NCI-H82 (cell line): ENCODE data around the gene CMIP.
"Not testable (repeated sequence)": the region's sequence is repeated elsewhere in the genome, so short reads cannot be mapped to it uniquely, and the experiment has no call there.

Experiments used
- DNase-seq: peaks from one replicate; lab custom pipeline; 2025; lab: John Stamatoyannopoulos, UW

CMIP gene

GRCh38 chr16:81517629-81518438 is 73.2 kb downstream of the CMIP start:
- DNase-seq, result no peak

- DNase-seq, result no peak
These were observed 73.8 kb downstream of the CMIP start for GRCh38 chr16:81518439-81518757.

DNA sequence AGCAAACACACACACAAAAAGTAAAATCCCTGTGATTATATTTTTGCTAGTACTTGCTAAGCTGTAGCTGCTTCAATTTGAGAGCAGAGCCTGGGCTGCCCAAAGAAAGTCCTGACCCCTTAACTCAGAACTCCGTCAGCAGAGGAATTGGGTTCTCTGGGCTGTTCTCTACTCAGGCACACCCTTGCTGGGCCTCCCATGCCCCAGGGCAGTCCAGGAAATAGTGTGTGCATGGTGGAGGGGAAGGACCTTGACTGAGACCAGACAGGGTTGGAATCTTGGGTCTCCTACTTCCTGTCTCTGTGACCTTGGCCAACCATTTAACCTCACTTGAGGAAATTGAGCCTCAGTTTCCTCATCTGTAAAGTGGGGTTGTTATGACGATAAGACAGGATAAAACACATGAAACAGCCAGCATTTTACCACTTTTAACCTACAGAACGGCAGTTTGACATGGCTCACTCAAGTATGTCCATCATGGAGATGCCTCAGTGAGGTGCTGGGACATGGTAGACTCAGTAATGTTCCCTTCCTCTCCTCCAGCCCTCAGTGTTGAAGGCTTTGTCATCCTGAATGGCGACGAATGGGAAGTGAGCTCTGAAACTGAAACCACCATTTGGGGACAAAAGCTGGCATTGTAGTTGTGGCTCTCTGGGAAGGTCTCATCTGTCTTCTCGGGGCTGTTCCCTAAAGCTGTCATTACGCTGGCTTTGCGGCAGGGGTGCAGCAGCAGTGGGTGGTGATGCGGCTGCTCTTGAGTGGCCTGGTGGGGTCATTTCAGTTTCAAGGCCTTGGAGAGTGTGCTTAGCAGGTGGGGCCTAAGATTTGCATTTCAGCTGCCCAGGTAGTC is 74.9 kb downstream of the CMIP start:
- DNase-seq, result no peak

DNA sequence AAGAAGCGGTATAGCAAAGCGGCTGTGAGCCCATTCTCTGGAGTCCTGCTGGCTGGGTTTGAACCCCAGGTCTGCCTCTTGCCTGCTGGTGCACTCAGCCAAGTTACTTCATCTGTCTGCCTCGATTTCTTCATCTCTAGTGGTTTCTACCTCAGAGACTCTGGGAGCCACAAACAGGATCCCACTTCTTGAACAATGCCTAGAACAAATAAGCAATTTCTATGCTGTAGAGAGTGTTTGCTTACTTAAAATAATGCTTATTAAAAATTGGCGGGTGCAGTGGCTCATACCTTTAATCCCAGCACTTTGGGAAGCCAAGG is 75.5 kb downstream of the CMIP start:
- DNase-seq, result no peak

- DNase-seq, result no peak
These were observed 76.0 kb downstream of the CMIP start for GRCh38 chr16:81520560-81521135.

DNA sequence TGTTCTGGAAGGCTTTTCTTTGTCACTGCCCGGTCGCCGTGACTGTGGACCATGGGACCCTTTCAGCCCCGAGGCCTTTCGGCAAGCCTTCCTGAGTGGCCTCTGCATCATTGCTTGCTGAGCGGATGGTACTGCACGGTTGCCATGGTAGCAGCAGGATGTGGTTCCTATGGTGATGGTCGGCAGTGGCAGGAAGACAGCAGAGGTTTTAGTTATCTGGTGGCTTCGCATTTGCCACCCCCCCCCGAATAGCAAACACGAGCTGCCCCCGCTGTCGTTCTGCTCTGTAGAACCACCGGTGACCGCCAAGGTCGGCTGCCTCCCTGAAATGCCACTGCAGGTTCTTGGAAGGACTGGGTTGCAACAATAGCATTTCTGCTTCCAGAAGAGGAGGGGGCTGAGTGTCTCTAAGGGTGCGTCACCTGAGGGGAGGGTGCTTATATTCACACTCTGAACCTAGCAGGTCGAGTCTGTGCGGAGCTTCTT is 76.6 kb downstream of the CMIP start:
- DNase-seq, result no peak

DNA sequence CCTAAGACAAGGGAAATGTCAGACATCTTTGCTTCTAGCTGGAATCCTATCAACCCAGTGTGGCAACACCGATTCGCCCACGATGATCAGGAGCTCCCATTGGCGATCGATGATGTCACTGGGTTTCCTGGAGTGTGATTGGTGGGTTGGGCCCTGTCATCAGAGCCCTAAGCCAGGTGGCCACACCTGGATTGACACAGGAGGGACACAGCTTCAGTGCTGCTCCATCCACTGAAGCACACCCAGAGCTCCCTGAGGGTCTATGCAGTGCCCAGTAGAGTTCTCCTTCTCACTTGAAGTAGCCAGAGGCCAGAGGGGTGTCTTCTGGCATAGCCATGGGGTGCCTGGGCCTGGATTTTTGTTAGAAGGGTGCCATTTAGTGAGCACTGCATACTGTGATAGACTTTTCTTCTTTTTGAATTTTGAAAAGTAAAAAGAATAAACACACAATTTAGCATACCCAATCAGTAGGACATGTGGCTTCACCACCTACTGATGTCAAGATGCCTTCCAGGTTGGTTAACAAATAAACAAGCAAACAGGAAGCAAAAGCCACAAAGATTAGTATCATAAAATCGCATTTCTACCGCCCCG is 77.6 kb downstream of the CMIP start:
- no peak for DNase-seq

DNA sequence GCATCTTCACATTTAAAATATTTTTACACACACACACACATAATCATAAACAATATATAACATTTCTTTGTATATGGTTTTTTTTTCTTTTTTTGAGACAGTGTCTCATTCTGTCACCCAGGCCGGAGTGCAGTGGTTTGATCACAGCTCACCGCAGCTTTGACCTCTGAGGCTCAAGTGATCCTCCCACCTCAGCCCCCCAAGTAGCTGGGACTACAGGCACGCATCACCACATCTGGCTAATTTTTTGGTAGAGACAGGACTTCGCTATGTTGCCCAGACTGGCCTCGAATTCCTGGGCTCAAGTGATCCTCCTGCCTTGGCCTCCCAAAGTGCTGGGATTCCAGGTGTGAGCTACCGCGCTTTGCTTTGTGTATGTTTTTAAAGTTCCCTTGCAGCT is 78.2 kb downstream of the CMIP start:
- DNase-seq, result not testable (repeated sequence)

DNA sequence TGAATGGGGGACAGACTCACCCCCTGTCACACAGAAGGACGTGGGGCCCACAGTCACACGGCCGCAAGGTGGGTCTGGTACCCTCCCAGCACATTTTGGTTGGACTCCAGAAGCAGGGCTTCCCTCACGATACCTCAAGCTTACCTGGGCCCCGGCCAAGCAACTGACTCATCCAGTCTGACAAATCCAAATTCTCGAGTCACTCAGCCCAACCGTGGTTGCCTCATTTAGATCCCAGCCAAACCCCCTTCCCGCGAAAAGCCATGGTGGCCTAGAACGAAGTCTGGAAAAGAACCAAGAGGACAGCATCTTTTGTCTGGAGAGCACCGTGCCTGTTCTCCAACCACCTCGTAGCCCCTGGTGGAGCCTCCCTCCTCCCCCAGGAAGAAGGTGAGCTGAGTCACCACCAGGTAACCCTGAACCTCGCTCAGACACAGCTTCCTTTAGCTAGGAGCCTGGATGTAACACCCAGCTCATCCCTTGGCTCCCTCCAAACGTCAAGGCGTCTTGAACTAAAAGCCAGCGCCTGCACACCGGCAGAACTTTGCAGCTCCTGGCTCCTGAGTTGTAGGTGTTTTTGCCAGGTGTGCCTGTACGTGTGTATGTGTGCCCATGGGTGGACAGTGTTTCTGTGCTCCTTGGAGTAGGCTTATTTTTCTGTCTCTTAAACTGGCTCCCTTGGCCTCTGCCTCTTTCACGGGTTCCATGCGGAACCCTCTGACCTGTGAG is 78.9 kb downstream of the CMIP start:
- DNase-seq, result no peak

- no peak for DNase-seq
These were observed 79.8 kb downstream of the CMIP start for GRCh38 chr16:81524382-81524781.

GRCh38 chr16:81524885-81525284 is 80.3 kb downstream of the CMIP start:
- not testable (repeated sequence) for DNase-seq

DNA sequence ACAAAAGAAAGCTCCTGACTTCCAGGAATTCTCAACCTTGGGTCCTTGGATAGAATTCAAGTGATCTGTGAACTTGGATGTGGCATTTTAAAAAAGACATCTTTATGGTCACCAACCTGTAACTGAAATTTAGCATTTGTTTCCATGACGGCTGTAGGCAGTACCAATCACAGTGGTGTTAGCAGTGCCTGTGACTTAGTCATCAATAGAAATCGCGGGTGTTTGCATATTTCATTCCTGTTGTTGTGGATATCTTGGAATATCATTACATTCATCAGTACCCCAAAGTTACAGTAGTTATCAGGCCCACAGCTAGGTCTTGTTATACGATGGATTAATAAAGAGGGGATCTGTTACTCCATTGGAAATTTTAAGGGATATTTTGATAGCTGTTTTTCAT is 81.6 kb downstream of the CMIP start:
- no peak for DNase-seq

DNA sequence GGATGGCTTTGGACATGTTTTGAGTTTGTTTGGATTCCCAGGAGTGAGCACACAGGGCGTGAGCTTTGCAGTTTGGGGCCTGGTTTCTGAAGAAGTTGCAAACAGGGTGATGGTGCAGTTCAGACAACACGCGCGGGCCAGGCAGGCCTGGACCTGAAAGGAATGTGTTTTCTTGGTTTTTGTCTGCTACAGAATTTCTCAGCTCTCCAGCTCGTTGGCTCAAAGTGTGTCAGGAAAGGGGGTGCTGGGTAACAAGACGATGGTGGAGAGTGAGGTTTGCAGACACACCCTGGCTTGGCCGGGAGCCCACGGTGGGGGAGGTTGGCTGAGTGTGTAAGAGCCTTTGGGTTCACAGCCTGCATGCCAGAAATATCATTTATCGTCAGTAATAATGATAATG is 82.3 kb downstream of the CMIP start:
- DNase-seq, result no peak

DNA sequence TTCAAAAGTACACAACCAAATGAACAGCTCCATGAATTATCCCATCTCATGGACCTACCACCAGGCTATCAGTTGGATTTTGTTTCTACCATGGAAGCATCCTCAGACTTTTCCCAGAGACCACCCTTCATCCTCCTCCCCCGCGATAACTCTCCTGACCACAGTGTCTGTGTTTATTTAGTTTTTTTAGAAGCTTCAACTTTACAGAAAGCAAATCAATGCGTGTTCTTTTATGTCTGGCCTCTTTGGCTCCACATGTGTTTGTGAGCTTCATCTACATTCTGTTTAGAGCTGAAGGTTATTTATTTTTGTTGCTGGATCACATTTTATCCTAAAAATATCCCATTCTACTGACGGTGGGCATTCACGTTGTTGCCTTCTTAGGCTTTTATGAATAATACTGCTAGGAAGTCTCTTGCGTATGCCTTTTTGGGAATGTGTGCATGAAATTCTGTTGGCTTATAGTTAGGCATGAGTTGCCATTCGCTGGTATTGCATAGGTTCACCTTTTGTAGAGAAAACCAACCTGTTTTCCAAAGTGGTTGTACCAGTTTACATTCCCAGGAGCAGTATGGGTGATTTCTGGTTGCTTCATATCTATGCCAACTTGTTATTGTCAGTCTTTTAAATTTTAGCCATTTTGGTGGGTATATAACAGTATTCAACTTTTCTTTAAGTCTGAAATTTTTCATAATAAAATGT is 83.0 kb downstream of the CMIP start:
- DNase-seq, result no peak

DNA sequence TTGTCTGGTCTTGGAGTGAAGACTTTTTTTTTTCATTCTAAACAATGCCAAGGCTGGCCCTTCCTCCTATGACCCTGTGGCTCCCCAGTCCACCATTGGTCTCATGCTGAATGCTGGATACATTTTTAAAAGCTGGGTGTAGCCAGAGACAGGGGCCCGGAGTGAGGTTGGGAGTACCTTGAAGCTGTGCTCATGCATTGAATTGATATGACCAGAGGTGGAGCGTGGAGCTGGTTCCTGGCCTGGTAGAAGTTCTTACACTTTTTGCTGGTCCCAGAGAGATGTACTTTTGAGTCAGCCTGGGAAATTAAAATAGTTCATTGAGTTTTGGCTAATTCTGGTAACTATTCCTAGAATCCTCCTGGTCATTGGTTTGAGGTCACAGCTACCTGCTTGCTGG is 83.6 kb downstream of the CMIP start:
- no peak for DNase-seq

DNA sequence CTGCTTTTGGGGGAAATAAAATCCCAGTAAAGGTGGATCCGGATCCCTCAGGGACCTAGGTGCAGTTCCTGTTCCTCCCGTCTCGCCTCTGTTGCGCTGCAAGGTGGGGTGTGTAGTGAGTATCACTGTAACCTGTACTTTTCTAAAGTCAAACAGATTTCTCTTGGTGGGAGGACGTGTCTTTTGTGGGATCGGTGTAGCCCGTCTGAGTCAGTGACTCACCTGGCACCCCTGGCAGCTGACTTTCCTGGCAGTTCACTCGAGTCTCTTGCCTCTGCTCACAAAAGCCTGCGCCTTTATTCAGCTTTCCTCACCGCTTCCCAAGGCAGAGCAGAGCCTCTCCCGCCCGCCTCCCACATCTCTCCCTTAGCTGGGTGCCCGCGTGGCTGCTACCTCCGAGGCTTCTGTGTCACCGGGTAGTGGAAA is 85.7 kb downstream of the CMIP start:
- no peak for DNase-seq

- DNase-seq, result no peak
These were observed 86.2 kb downstream of the CMIP start for GRCh38 chr16:81530814-81531213.

DNA sequence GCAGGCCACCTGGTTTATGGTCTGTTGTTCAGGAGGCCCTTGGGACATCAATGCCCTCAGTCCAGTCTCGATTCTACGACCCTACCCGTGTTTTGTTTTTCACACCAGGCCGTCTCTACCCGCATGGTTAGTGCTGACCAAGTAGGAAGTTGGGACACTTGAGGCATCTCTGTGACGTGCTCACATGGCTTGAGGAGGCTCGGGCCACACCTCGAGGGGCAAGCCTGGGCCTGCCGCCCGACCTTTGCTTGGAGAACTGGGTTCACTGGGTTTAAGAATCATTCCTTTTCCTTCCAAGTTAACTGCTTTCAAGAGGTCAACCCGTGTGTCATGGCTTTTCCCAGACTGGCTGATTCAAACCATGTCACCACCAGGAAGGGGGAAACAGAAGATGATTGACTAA is 86.8 kb downstream of the CMIP start:
- no peak for DNase-seq

DNA sequence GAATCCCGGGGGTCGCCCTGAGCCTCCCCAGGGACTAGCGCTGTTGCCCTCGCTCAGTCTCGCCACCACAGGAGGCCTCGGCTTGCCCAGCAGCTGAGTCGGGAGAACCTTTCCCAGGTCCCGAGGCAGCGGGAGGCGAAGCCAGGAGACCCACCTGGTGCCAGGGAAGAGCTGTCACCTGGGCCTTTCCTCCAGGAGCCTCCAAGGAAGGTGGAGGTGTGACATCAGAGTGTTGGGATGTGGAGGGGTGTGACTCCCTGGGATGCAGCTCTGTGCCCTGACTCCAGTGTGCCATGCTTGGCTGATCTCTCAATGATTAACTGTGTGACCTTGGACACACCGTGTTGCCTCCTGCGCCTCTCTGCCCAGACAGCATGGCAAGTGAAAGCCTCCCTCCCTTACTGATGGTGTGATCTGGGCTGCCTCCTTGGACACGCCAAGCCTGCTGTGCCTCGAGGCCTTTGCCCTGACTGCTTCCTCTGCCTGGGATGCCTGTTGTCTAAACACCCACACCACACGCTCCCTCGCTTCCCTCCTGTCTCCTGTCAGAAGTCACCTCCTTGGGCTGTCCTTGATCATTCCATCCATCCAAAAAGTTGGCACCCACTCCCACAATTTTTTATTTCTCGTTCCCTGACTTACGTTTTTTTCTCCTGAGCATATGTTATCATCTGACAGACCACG is 88.0 kb downstream of the CMIP start:
- no peak for DNase-seq

DNA sequence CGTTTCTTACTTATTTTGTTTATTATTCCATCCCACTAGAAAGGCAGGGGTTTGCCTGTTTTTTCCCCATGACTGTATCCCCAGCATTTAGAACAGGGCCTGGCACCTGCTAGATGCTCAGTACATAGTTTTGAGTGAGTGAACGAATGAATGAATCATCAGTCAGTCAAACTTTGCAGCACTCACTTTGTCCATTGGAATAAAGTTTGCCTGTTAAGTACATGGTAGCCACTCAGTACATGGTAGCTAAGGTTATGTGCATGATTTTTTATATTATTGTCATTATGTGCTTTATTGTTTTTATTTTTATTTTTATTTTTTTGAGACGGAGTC is 88.5 kb downstream of the CMIP start:
- no peak for DNase-seq
